ENCODE data around the gene NDRG4. TPM values are rescaled to one million over a fixed set of nuclear protein-coding genes. Genes with fewer than 3 reads are reported as not detected.

The NDRG4 gene
- total RNA-seq, 2 donors from 2014 or later: 163 to 238 TPM

- peaks cover 0 to 3% of the 10 kb centered on the region in 2 donors for H3K4me1 ChIP-seq
- no peaks in the 10 kb centered on the region for H3K9me3 ChIP-seq
- H3K27ac ChIP-seq: no peak overlapping the region
- DNase-seq (ENCODE audit: low spot score): no peak
- no peak overlapping the region for H3K4me3 ChIP-seq
- peaks cover 86% of the 10 kb centered on the region for H3K36me3 ChIP-seq
- H3K27me3 ChIP-seq: no peaks in the 10 kb centered on the region
- no peak for TF ChIP-seq CTCF (IDR thresholded peaks at IDR 0.05)
These were observed 37.4 kb downstream of the NDRG4 start for GRCh38 chr16:58537124-58537906.

GRCh38 chr16:58541711-58542110 is 41.8 kb downstream of the NDRG4 start:
- H3K4me3 ChIP-seq: no peak overlapping the region
- peaks cover 100% of the 10 kb centered on the region for H3K36me3 ChIP-seq
- H3K27ac ChIP-seq: no peak overlapping the region
- no peaks in the 10 kb centered on the region for H3K9me3 ChIP-seq
- DNase-seq (ENCODE audit: low spot score): no peak
- no peaks in the 10 kb centered on the region for H3K27me3 ChIP-seq
- no peak for TF ChIP-seq CTCF (IDR thresholded peaks at IDR 0.05)
- peaks cover 0 to 3% of the 10 kb centered on the region in 2 donors for H3K4me1 ChIP-seq

GRCh38 chr16:58542291-58542690 is 42.3 kb downstream of the NDRG4 start:
- Histone ChIP-seq H3K27me3 (no peaks in the 10 kb centered on the region), H3K9me3 (no peaks in the 10 kb centered on the region), H3K4me3 (no peak overlapping the region), H3K36me3 (peaks cover 100% of the 10 kb centered on the region), H3K27ac (no peak overlapping the region), H3K4me1 (no peaks in the 10 kb centered on the region)
- DNase-seq (ENCODE audit: low spot score): no peak
- TF ChIP-seq CTCF (IDR thresholded peaks at IDR 0.05): no peak

GRCh38 chr16:58543685-58544084 is 43.7 kb downstream of the NDRG4 start:
- Histone ChIP-seq H3K27ac (no peak overlapping the region), H3K4me1 (peaks cover 0 to 9% of the 10 kb centered on the region in 2 donors), H3K36me3 (peaks cover 88% of the 10 kb centered on the region), H3K4me3 (no peak overlapping the region), H3K27me3 (no peaks in the 10 kb centered on the region), H3K9me3 (no peaks in the 10 kb centered on the region)
- DNase-seq (ENCODE audit: low spot score): no peak
- no peak for TF ChIP-seq CTCF (IDR thresholded peaks at IDR 0.05)

- Histone ChIP-seq H3K27ac (peak overlapping the region; percentile 14 to 69), H3K4me3 (no peak overlapping the region), H3K36me3 (peaks cover 82% of the 10 kb centered on the region), H3K27me3 (no peaks in the 10 kb centered on the region), H3K9me3 (no peaks in the 10 kb centered on the region), H3K4me1 (peaks cover 0 to 17% of the 10 kb centered on the region in 2 donors)
- no peak for TF ChIP-seq CTCF (IDR thresholded peaks at IDR 0.05)
- DNase-seq (ENCODE audit: low spot score): no peak
These were observed 48.4 kb downstream of the NDRG4 start for GRCh38 chr16:58548378-58548777.

GRCh38 chr16:58551496-58551895 is 51.6 kb downstream of the NDRG4 start:
- H3K4me3 ChIP-seq: no peak overlapping the region
- no peak for DNase-seq (ENCODE audit: low spot score)
- no peaks in the 10 kb centered on the region for H3K9me3 ChIP-seq
- H3K36me3 ChIP-seq: peaks cover 81% of the 10 kb centered on the region
- peaks cover 0 to 18% of the 10 kb centered on the region in 2 donors for H3K4me1 ChIP-seq
- H3K27ac ChIP-seq: peak overlapping the region in 1 of 2 donors; percentile 35
- no peak for TF ChIP-seq CTCF (IDR thresholded peaks at IDR 0.05)
- H3K27me3 ChIP-seq: no peaks in the 10 kb centered on the region

Measured in right atrium auricular region (tissue), 2 donors.